ENCODE results near the gene PTPRD.

The PTPRD gene

GRCh38 chr9:10612641-10613398 is at the start of gene PTPRD:
PTPRD (minus strand) TSS chr9:10613002.
- peak; percentile 25 for DNase-seq

- no peak for DNase-seq
These were observed 49.2 kb upstream of the PTPRD start for GRCh38 chr9:10661994-10662393.

- DNase-seq: no peak
These were observed 48.6 kb upstream of the PTPRD start for GRCh38 chr9:10661376-10661775.

- DNase-seq: no peak
These were observed 38.2 kb upstream of the PTPRD start for GRCh38 chr9:10651012-10651411.

GRCh38 chr9:10649076-10649475 is 36.3 kb upstream of the PTPRD start:
- DNase-seq: no peak

DNA sequence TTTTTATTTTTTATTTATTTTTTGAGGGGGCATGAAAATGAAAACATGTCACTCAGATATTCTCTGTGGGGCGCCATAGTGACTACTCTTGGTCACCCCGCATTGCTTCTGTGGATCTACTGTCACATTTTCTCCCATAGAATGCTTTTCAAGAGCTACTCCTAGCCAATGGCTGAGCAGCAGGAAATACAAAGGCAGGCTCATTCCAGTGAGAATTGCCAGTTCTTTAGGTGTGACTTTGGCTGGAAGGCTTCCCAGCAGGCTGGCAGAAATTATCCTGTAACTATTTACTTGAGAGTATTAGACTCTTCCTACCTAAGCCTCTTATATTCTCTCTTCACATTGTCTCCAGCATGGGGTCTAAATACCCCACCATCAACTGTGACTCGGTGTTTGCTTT is 21.0 kb upstream of the PTPRD start:
- no peak for DNase-seq

GRCh38 chr9:10614196-10614800 is 1.5 kb upstream of the PTPRD start:
- DNase-seq: no peak

DNA sequence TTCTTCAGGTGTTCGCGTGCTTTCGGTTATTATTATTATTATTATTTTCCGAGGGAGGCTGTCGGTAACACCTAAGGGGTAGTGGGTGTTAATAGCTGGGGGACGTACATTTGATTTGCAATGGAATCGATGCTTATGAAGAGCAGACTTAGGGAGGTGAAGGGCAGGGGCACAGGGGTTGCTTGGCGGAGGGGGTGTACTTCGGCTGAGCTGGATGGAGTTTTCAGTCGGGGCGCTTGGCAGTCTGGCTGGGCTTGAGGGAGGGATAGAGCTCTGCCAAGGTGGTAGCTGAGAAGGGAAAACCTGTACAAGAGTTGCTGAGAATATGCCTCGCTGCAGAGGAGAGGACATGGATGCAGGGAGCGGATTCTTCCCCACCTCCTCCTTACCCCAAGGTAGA is 617 bp upstream of the PTPRD start:
- no peak for DNase-seq

DNA sequence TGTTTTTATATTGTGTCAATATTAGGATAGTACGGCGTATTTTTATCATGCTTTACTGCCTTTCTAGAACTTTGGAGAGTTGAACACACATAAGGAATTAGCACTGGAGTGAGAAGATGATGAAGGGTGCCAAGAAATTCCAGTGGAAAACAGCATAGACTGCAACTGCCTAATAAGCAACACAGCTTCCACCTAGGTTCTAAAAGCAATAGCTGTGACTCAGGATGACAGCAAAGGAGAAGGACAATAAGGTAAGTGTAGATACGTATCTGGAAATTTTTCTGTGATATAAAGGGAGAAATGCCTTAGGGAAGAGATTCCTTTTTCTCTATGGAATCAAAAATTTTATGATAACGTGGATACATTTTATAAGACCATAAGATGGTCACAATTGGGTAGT is 7.4 kb downstream of the PTPRD start:
- DNase-seq: no peak

DNA sequence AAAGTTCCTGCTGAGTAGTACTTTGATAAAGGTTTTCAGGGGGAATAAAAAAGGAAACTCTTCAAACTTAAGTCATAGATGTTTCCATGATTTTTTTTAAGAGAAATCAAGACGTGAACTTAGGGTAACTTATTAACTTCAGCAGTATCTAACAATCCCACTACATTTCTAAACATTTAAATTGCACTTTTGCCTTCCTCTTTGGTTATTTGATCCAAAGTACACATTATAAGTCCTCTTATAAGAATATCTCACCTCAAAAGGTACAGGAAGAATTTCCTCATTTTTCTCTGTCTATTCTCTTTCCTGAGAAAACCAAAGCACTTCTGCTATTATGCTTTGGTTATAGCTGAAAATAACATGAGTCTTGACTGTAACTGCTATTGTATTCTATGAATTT is 7.9 kb downstream of the PTPRD start:
- no peak for DNase-seq

DNA sequence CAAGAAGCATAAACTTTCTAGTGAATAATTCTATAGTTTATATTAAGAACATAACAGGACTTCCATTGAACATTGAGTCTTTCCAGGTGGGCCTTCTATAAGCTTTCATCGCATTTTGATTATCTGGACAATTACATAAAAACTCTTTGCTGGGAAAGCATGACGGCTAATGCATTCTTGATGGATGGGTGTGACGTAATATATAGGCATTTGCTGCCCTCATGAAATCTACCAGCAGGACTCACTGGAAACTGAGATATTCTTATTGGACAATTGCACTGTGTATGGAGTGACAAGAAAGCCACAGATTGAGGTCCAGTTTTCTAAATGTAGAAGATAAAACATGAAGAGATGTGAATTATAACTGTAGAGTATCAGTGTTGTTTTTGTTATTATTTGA is 15.0 kb downstream of the PTPRD start:
- no peak for DNase-seq

DNA sequence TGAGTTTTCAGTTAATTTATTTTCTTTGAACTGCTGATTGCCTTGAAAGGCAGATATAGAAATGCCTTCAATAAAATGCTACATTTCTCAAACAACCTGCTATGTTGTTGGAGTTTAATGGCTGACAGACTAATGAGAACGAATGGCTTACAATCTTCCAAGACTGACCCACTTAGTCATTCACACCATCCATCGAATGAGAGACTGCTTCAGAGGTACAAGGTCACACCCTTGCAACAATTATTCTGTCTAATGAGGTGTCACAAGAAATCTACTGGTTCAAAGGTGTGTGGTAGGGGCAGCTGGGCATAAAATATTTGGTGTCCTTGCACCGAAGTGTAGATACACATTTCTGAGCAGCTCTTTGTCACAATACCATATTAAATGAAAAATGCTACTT is 18.3 kb downstream of the PTPRD start:
- DNase-seq: no peak

DNA sequence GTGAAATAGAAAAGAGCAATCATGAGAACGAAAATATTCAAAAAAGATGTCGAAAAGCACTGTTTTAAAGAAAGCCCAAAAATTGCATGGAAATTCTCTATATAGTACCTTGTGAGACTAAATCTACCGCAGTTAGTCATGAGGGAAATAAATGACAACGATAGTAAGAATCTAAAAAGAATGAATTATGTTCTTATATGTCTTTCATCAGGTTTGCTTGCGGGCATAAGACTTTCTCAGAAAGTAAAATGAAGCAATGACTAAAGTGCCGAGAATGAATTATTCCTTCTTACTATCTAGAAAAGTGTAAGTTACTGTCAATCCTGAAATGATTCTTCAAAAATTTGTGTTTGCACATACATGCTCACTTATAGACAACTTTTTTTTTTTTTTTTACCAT is 26.4 kb downstream of the PTPRD start:
- DNase-seq: no peak

DNA sequence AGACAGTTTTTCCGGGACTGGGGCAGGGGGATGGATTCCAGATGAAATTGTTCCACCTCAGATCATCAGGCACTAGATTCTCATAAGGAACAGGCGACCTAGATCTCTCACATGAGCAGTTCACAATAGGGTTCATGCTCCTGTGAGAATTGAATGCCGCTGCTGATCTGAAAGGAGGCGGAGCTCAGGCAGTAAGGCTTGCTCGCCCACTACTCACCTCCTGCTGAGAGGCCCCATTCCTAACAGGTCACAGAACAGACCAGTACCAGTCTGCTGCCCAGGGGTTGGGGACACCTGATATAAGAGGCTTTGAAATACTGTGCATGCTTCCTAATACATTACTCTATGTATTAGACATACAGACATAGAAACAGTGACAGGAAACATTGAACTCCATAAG is 41.1 kb downstream of the PTPRD start:
- DNase-seq: no peak

- no peak for DNase-seq
These were observed 46.0 kb downstream of the PTPRD start for GRCh38 chr9:10566848-10567247.

- no peak for DNase-seq
These were observed 50.0 kb downstream of the PTPRD start for GRCh38 chr9:10562581-10563343.

- no peak for DNase-seq
These were observed 64.5 kb downstream of the PTPRD start for GRCh38 chr9:10548348-10548747.

DNA sequence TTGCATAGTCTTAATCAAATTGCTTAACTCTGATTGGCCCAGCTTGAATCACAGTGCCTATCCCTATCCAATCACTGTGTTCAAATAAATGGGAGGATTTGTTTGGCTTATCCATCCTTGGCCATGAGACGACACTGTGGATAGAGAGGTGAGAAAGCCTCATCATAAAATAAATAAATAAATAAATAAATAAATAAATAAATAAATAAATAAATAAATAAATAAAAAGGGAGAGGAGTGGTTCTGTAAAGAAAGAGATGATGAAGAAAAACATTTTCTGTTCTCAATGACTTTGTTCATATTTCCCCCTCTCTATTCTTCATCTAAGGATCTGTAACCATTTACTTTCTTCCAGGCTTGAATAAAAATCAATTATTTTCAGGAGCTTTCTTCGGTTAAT is 74.7 kb downstream of the PTPRD start:
- DNase-seq: no peak

- no peak for DNase-seq
These were observed 78.0 kb downstream of the PTPRD start for GRCh38 chr9:10534850-10535249.

- no peak for DNase-seq
These were observed 86.8 kb downstream of the PTPRD start for GRCh38 chr9:10525972-10526371.

DNA sequence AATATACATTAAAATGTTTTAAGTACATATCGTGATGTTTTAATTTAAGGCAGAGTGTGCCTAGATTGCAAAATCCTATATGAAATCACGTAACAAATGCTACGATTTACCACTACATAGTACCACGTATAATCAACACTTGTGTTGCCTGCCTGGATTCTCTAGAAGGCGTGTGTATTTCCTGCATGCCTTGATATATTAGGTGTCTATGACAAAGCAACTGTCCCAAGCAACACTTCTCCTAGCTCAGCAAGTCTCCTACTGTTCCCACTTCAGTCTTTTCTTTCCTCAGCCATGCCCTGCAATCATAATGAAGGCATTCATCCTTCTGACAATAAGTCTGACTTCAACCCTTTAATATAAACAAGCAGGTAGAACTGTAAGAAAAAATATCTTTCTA is 89.6 kb downstream of the PTPRD start:
- no peak for DNase-seq

DNA sequence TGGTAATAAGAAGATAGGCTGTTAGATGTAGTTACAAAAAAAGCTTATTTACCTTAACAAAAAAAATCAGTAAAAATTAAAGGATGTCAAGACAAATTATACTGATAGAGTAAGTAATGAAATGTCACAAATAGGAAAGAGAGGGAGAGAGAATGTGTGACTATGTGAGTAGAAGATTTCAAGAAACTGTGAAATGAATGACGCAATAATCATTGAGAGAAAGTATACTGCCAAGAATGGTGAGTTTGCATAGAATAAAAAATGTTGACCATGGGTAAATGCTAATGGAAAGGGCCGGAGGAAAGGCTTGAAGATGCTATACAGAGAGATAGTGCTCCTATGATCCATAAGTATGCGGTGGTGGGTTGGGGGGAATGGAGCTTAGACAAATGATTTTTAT is 100.7 kb downstream of the PTPRD start:
- DNase-seq: no peak

- DNase-seq: no peak
These were observed 123.9 kb downstream of the PTPRD start for GRCh38 chr9:10488937-10489336.

DNA sequence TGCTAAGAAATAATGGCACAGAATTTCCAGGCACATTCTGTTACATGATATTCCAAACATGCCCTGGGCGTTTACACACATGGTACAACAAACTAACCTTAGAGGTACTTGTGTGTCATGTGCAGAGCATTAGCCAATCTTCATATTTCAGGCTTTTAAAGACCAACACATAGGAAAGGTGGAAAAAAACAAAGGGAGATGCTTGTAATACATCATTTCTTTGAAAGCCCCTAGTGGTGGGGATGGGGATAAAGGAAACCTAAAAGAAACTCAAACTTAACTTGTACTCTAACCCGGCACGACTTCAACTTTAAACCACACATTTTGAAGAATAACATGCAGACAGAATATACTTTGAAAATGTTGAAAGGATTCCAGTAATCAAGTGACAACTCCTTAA is 133.6 kb downstream of the PTPRD start:
- DNase-seq: no peak
